Tibial nerve (tissue), 4 donors: ENCODE measurements around the gene TNNC1. TPM values are rescaled to one million over a fixed set of nuclear protein-coding genes. Genes with fewer than 3 reads are reported as not detected.

Source experiments
- DNase-seq, 2 donors: peaks; one replicate each; pipeline ENCODE4 v3.0.0-alpha.2; 2019; ENCODE audit warnings: low spot score in 2 of 2
- H3K27ac ChIP-seq, 4 donors: fragments of 200-600 bp; sonication (generic) in 3 of 4; one replicate each; pipeline ENCODE4 v1.5.1; 2017 to 2019; ENCODE audit warnings: mild to moderate bottlenecking in 1 of 4
- H3K27me3 ChIP-seq, 2 donors: fragments of 200-600 bp; sonication (generic) in 1 of 2; one replicate each; pipeline versions ENCODE4 v1.5.1 to v1.6.0; 2017 to 2019
- H3K36me3 ChIP-seq, 3 donors: fragments of 200-600 bp; sonication (generic); one replicate each; pipeline ENCODE4 v1.5.1; 2018 to 2019
- H3K4me1 ChIP-seq, 4 donors: fragments of 200-600 bp; sonication (generic) in 3 of 4; one replicate each; pipeline ENCODE4 v1.5.1; 2017 to 2019
- H3K4me3 ChIP-seq, 4 donors: fragments of 200-600 bp; sonication (generic) in 3 of 4; one replicate each; pipeline ENCODE4 v1.5.1; 2017 to 2019; ENCODE audit warnings: mild to moderate bottlenecking in 1 of 4, moderate library complexity in 1 of 4
- H3K9me3 ChIP-seq, 4 donors: fragments of 200-600 bp; sonication (generic) in 3 of 4; one replicate each; pipeline ENCODE4 v1.5.1; 2017 to 2019
- EP300 ChIP-seq, 2 donors: sonication (generic); formaldehyde crosslinking; IDR thresholded peaks; one replicate each; pipeline ENCODE4 v1.6.1; 2017; ENCODE audit warnings: antibody characterized with exemption in 2 of 2, mild to moderate bottlenecking in 1 of 2
- POLR2A ChIP-seq, 2 donors: fragments of 450-650 bp; IDR thresholded peaks; one replicate each; pipeline ENCODE4 v1.6.1; 2017; ENCODE audit warnings: antibody characterized with exemption in 2 of 2, mild to moderate bottlenecking in 2 of 2, moderate library complexity in 2 of 2
- WGBS, 2 donors: methylation state at CpG; one replicate each; pipeline ENCODE4 v1.1.5; 2018; 5-methylcytosine and 5-hydroxymethylcytosine counted together
- total RNA-seq, 4 donors: library from RNA; depleted of rRNA; stranded (reverse); fragments of >200 nt; gene quantifications; one replicate each; pipeline ENCODE4 v1.1.0, GENCODE V29; 2016
- TF ChIP-seq, protein P1 (sequence below), 5 experiments: fragments of 200-600 bp in 3 of 5; fragments of 450-650 bp in 2 of 5; sonication (generic) in 3 of 5; IDR thresholded peaks; one replicate each; pipeline ENCODE4 v1.5.1; 2016 to 2019; ENCODE audit warnings: antibody characterized with exemption in 5 of 5, mild to moderate bottlenecking in 3 of 5, moderate library complexity in 2 of 5

Gene TNNC1
- total RNA-seq, 4 donors from 2014 or later: 235 to 624 (median 535) TPM

DNA sequence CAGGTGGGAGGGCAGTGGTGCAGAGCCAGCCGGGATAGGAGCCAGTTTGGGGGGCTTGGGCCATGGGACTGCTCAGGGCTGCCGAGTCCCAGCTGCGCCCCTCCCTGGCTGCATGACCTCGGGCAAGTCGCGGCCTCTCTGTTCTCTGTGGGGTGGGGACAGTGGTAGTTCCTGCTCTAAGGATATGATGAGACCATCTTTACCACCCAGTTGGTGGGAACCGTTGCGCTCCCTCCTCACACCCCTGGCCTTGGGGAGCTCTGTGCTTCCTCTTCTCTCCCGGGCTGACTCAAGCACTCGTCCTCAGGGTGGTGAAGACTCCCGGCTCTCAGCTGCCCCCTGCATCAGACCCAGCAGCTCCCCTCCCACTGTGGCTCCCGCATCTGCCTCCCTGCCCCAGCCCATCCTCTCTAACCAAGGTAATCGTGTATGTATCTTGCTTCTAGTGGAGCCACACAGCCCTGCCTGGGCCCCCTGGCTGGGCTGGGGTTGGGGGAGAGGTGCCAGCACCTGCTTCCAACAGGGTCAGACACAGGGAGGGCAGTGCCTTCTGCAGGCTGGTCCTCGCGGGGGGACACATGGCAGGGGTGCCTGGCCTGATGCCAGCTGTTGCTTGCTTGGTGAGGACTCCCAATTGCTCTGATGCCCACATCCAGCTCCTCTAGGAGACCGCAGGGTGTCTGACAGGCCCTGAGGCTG lies 26.2 kb upstream of the TNNC1 start:
- Histone ChIP-seq H3K36me3 (peaks cover 0 to 85% (median 24%) of the 10 kb centered on the region in 3 donors), H3K27ac (peak overlapping the region in 3 of 4 donors; percentile 25 to 83 (median 78)), H3K9me3 (no peaks in the 10 kb centered on the region), H3K27me3 (no peaks in the 10 kb centered on the region), H3K4me1 (peaks cover 0 to 66% (median 31%) of the 10 kb centered on the region in 4 donors), H3K4me3 (no peak overlapping the region)
- TF ChIP-seq EP300 (IDR thresholded peaks at IDR 0.05): no peak
- TF ChIP-seq, protein P1, sequence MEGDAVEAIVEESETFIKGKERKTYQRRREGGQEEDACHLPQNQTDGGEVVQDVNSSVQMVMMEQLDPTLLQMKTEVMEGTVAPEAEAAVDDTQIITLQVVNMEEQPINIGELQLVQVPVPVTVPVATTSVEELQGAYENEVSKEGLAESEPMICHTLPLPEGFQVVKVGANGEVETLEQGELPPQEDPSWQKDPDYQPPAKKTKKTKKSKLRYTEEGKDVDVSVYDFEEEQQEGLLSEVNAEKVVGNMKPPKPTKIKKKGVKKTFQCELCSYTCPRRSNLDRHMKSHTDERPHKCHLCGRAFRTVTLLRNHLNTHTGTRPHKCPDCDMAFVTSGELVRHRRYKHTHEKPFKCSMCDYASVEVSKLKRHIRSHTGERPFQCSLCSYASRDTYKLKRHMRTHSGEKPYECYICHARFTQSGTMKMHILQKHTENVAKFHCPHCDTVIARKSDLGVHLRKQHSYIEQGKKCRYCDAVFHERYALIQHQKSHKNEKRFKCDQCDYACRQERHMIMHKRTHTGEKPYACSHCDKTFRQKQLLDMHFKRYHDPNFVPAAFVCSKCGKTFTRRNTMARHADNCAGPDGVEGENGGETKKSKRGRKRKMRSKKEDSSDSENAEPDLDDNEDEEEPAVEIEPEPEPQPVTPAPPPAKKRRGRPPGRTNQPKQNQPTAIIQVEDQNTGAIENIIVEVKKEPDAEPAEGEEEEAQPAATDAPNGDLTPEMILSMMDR (IDR thresholded peaks at IDR 0.05): no peak
- TF ChIP-seq POLR2A (IDR thresholded peaks at IDR 0.05): no peak
- 72 to 78% methylated on average over 14 to 16 of the region's 16 CpGs for WGBS, 2 donors
- no peak for DNase-seq

DNA sequence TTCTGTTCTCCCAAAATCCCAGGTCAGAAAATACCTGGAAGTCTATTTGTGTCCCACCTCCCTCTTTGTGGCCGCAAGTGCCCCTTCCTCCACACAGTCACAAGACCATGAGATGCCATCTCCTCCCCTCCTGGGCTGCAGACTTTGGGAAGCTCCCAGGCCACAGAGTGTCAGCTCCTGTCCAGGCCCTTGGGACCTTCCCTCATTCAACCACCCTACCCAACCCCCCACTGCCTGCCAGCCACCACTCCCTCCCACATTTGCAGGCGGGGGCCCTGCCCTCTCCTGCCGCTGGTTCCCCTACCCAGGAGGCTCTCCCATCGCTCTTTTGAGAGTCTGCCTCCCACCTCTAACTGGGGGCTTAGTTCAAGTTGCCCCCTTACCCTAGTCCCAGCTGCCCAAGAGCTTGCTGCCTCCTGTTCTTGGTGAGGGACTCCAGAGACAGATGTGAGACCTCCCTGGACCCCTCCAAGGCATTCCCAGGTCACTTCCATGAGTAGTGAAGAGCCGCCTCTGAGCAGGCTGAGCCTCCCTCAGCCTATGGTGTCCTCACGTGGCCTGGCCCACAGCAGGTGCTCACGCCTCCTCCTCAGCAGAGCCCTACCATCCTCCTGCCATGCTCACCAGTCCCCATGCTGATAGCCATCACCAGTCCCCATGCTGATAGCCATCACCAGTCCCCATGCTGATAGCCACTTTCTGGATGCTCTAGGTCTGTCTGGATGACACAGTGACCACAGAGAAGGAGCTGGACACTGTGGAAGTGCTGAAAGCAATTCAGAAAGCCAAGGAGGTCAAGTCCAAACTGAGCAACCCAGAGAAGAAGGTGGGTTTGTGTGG lies 25.4 kb upstream of the TNNC1 start:
- no peak for DNase-seq
- H3K9me3 ChIP-seq: no peaks in the 10 kb centered on the region
- peaks cover 0 to 93% (median 24%) of the 10 kb centered on the region in 3 donors for H3K36me3 ChIP-seq
- TF ChIP-seq POLR2A (IDR thresholded peaks at IDR 0.05) (no peak), EP300 (IDR thresholded peaks at IDR 0.05) (no peak)
- TF ChIP-seq, protein P1 (IDR thresholded peaks at IDR 0.05): no peak
- peaks cover 0 to 58% (median 23%) of the 10 kb centered on the region in 4 donors for H3K4me1 ChIP-seq
- H3K27ac ChIP-seq: peak overlapping the region in 3 of 4 donors; percentile 25 to 83 (median 78)
- no peaks in the 10 kb centered on the region for H3K27me3 ChIP-seq
- H3K4me3 ChIP-seq: no peak overlapping the region
- WGBS, 2 donors: 91 to 95% methylated on average over 7 of the region's 7 CpGs

DNA sequence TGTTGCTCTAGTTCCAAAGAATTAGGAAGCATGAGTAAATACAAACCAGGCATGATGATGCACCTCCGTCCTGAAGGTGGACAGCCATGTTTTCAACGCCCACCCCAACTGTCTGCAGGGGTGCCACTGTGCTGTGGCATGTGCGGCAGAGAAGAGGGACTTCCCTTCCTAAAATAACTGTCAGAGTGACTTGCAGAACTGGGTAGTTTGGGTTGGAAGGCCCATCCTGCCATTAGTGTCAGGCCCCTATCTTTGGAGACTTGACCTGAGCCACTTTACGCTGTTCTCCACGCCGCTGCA lies 23.9 kb upstream of the TNNC1 start:
- no peaks in the 10 kb centered on the region for H3K9me3 ChIP-seq
- no peak for TF ChIP-seq POLR2A (IDR thresholded peaks at IDR 0.05)
- H3K4me1 ChIP-seq: peaks cover 0 to 54% (median 17%) of the 10 kb centered on the region in 4 donors
- peaks cover 0 to 100% (median 24%) of the 10 kb centered on the region in 3 donors for H3K36me3 ChIP-seq
- no peak overlapping the region for H3K4me3 ChIP-seq
- peak overlapping the region in 1 of 4 donors; percentile 13 for H3K27ac ChIP-seq
- no peak for DNase-seq
- 61 to 95% methylated on average over 3 to 6 of the region's 6 CpGs for WGBS, 2 donors
- no peaks in the 10 kb centered on the region for H3K27me3 ChIP-seq

DNA sequence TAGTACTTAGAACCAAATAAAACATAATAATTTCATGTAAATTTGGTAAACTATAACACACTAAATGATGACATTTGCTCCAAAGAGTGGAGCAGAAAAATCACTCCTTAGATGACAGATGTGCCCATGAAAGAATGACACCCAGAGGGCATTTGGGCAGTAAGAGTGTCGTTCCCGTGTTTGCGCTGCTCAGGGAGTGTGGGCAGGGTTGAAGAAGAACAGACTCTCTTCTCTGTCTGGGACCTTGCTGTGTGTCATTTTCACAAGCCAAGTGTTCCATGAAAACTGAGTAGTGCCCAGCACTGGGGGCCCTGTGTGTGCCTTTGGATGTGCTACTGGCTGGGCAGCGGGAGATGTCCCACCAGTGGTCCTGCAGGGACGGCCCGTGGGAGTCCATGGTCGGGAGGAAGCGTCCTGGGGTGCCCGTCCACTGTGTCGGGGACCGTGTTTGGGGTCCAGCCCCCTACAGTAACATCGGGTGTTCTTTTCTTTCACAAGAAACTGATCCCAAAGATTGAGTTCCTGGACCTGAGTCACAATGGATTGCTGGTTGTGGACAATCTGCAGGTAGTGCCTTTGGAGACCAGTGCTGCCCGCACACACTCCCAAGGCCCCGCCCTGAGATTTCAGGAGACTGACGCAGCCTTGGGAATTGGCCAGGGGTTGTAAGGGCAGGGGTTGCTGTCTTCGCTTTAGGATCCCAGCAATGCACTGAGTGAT lies 23.4 kb upstream of the TNNC1 start:
- WGBS, 2 donors: 86 to 87% methylated on average over 16 of the region's 16 CpGs
- Histone ChIP-seq H3K27me3 (no peaks in the 10 kb centered on the region), H3K4me1 (peaks cover 0 to 54% (median 17%) of the 10 kb centered on the region in 4 donors), H3K27ac (peak overlapping the region in 1 of 4 donors; percentile 13), H3K4me3 (no peak overlapping the region), H3K9me3 (no peaks in the 10 kb centered on the region), H3K36me3 (peaks cover 0 to 100% (median 24%) of the 10 kb centered on the region in 3 donors)
- TF ChIP-seq, protein P1 (IDR thresholded peaks at IDR 0.05): no peak
- no peak for TF ChIP-seq POLR2A (IDR thresholded peaks at IDR 0.05)
- TF ChIP-seq EP300 (IDR thresholded peaks at IDR 0.05): no peak
- DNase-seq: no peak

DNA sequence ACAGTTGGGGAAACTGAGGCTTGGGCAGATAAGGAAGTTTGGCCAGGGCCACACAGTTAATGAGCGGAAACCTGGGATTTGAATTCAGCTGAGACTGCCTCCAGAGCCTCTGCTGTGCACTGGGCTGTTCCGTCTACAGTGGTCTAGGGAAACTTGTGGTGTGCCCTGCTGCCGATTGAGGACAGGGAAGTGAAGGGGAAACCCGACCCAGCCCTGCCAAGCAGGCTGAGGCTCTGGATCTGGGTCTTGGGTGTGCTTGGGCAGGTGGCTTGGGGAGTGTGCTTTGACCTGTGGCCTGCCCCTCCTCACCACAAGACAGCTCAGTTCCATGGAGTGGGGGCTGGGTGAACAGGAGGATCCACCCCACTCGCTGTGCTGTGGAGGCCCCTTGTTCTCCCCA lies 19.2 kb upstream of the TNNC1 start:
- TF ChIP-seq POLR2A (IDR thresholded peaks at IDR 0.05) (no peak), EP300 (IDR thresholded peaks at IDR 0.05) (no peak)
- TF ChIP-seq, protein P1 (IDR thresholded peaks at IDR 0.05): no peak
- peak overlapping the region in 2 of 4 donors; percentile 50 for H3K27ac ChIP-seq
- WGBS, 2 donors: 71 to 73% methylated on average over 4 to 5 of the region's 5 CpGs
- peaks cover 0 to 60% (median 20%) of the 10 kb centered on the region in 4 donors for H3K4me1 ChIP-seq
- no peak for DNase-seq
- H3K27me3 ChIP-seq: no peaks in the 10 kb centered on the region
- no peaks in the 10 kb centered on the region for H3K9me3 ChIP-seq
- H3K36me3 ChIP-seq: peaks cover 3 to 80% (median 3%) of the 10 kb centered on the region in 3 donors
- no peak overlapping the region for H3K4me3 ChIP-seq
